ENCODE results near the gene KMO.

- TF ChIP-seq, protein P1, sequence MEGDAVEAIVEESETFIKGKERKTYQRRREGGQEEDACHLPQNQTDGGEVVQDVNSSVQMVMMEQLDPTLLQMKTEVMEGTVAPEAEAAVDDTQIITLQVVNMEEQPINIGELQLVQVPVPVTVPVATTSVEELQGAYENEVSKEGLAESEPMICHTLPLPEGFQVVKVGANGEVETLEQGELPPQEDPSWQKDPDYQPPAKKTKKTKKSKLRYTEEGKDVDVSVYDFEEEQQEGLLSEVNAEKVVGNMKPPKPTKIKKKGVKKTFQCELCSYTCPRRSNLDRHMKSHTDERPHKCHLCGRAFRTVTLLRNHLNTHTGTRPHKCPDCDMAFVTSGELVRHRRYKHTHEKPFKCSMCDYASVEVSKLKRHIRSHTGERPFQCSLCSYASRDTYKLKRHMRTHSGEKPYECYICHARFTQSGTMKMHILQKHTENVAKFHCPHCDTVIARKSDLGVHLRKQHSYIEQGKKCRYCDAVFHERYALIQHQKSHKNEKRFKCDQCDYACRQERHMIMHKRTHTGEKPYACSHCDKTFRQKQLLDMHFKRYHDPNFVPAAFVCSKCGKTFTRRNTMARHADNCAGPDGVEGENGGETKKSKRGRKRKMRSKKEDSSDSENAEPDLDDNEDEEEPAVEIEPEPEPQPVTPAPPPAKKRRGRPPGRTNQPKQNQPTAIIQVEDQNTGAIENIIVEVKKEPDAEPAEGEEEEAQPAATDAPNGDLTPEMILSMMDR (conservative IDR thresholded peaks at IDR 0.05; ENCODE audit: low read length), result no peak
- no peak for TF ChIP-seq EZH2phosphoT487 (IDR thresholded peaks at IDR 0.05; ENCODE audit: borderline replicate concordance)
Measured at GRCh38 chr1:241640149-241640866, 108.1 kb downstream of the KMO start, which contains the start of the genes CHML and OPN3.
